Gastrocnemius medialis (tissue), 4 donors: ENCODE data around the gene PRCD. TPM values are rescaled to one million over a fixed set of nuclear protein-coding genes. Genes with fewer than 3 reads are reported as not detected.
A peak's percentile ranks its signal among the peaks of the same experiment; 100 is the strongest.

Experiments used
- ATAC-seq, 2 donors: fragments of 150-250 bp; one replicate each; pipeline ENCODE4 v1.9.1; 2016
- DNase-seq, 2 donors: peaks; one replicate each; pipeline ENCODE4 v3.0.0-alpha.2; 2019
- H3K27ac ChIP-seq, 4 donors: fragments of 200-600 bp; sonication (generic); 1 replicate in 1 of 4; 2 replicates in 3 of 4; pipeline ENCODE4 v1.5.1; 2016 to 2018; ENCODE audit warnings: mild to moderate bottlenecking in 2 of 4, moderate library complexity in 1 of 4
- H3K27me3 ChIP-seq, 3 donors: fragments of 200-600 bp; sonication (generic) in 2 of 3; 1 replicate in 1 of 3; 2 replicates in 2 of 3; pipeline versions ENCODE4 v1.5.1 to v1.6.0; 2016 to 2019; ENCODE audit warnings: mild to moderate bottlenecking in 1 of 3, moderate library complexity in 1 of 3
- H3K36me3 ChIP-seq, 2 donors: fragments of 200-600 bp; sonication (generic) in 1 of 2; one replicate each; pipeline ENCODE4 v1.5.1; 2017 to 2018
- H3K4me1 ChIP-seq, 2 donors: fragments of 200-600 bp; sonication (generic) in 1 of 2; one replicate each; pipeline ENCODE4 v1.5.1; 2016 to 2017; ENCODE audit warnings: mild to moderate bottlenecking in 2 of 2
- H3K4me3 ChIP-seq, 4 donors: fragments of 200-600 bp; sonication (generic) in 3 of 4; 1 replicate in 1 of 4; 2 replicates in 3 of 4; pipeline ENCODE4 v1.5.1; 2016 to 2019; ENCODE audit warnings: mild to moderate bottlenecking in 2 of 4
- H3K9me3 ChIP-seq, 3 donors: fragments of 200-600 bp; sonication (generic) in 2 of 3; 1 replicate in 1 of 3; 2 replicates in 2 of 3; pipeline ENCODE4 v1.5.1; 2016 to 2019
- CTCF ChIP-seq, 5 experiments: fragments of 450-650 bp in 3 of 5; fragments of 200-600 bp in 2 of 5; sonication (generic) in 2 of 5; IDR thresholded peaks in 4 of 5; conservative IDR thresholded peaks in 1 of 5; 1 replicate in 4 of 5; 2 replicates in 1 of 5; pipeline ENCODE4 v1.5.1; 2016 to 2019; ENCODE audit warnings: antibody characterized with exemption in 5 of 5, mild to moderate bottlenecking in 3 of 5, moderate library complexity in 3 of 5
- POLR2A ChIP-seq, 2 donors: fragments of 450-650 bp; IDR thresholded peaks; one replicate each; pipeline ENCODE4 v1.6.1; 2017; ENCODE audit warnings: antibody characterized with exemption in 2 of 2, mild to moderate bottlenecking in 2 of 2, moderate library complexity in 2 of 2
- in situ Hi-C, 4 donors: fragments of 200-750 bp; cut with MboI; loops; one replicate each; pipeline versions ENCODE4 v1.15.0 to v1.8.0; 2017; ENCODE audit warnings: low sequenced_read_pairs in 4 of 4
- intact Hi-C: fragments of 100-400 bp; cut with DNase I; formaldehyde crosslinking; loops from one replicate; pipeline ENCODE4 v1.15.1; 2023; ENCODE audit warnings: low total_unique reads
- total RNA-seq, 4 donors: library from RNA; depleted of rRNA; stranded (reverse); fragments of >200 nt; gene quantifications; one replicate each; pipeline versions ENCODE4 v1.1.0 to v1.2.3, GENCODE V29; 2016

Gene PRCD
- total RNA-seq, 4 donors from 2014 or later: 0.33 to 3.7 (median 1.1) TPM; not detected in 1

- DNase-seq: no peak
- ATAC-seq: no peak
- intact Hi-C loops (no loop called here), in situ Hi-C loops (loop anchor here in 1 of 4 donors (25.0 kb wide), 1 partner anchor 161 kb away; the partner anchor contains the start of gene MXRA7)
- H3K27ac ChIP-seq: peak overlapping the region in 2 of 4 donors; percentile 14 to 16
- H3K27me3 ChIP-seq: no peaks in the 10 kb centered on the region
- H3K36me3 ChIP-seq: no peaks in the 10 kb centered on the region
- H3K9me3 ChIP-seq: no peaks in the 10 kb centered on the region
- TF ChIP-seq POLR2A (IDR thresholded peaks at IDR 0.05) (no peak), CTCF (IDR thresholded peaks at IDR 0.05 in 4 of 5, conservative IDR thresholded peaks at IDR 0.05 in 1 of 5) (no peak)
- no peak overlapping the region for H3K4me3 ChIP-seq
- H3K4me1 ChIP-seq: peaks cover 40 to 47% of the 10 kb centered on the region in 2 donors
Measured at GRCh38 chr17:76550712-76551615, 11.1 kb downstream of the PRCD start.

GRCh38 chr17:76551685-76552084, 11.8 kb downstream of the PRCD start:
- intact Hi-C loops: no loop called here
- in situ Hi-C loops: loop anchor here in 1 of 4 donors (25.0 kb wide), 1 partner anchor 161 kb away; the partner anchor contains the start of gene MXRA7
- ATAC-seq (no peak), DNase-seq (no peak)
- Histone ChIP-seq H3K27me3 (no peaks in the 10 kb centered on the region), H3K9me3 (no peaks in the 10 kb centered on the region), H3K36me3 (no peaks in the 10 kb centered on the region), H3K4me1 (peaks cover 33 to 46% of the 10 kb centered on the region in 2 donors), H3K27ac (no peak overlapping the region), H3K4me3 (no peak overlapping the region)
- TF ChIP-seq CTCF (IDR thresholded peaks at IDR 0.05 in 4 of 5, conservative IDR thresholded peaks at IDR 0.05 in 1 of 5) (no peak), POLR2A (IDR thresholded peaks at IDR 0.05) (no peak)

GRCh38 chr17:76553178-76553908, 13.5 kb downstream of the PRCD start:
- no peak for ATAC-seq
- peaks cover 17 to 35% of the 10 kb centered on the region in 2 donors for H3K4me1 ChIP-seq
- intact Hi-C loops: no loop called here
- TF ChIP-seq CTCF (IDR thresholded peaks at IDR 0.05 in 4 of 5, conservative IDR thresholded peaks at IDR 0.05 in 1 of 5) (no peak), POLR2A (IDR thresholded peaks at IDR 0.05) (no peak)
- peak overlapping the region; percentile 57 to 73 (median 67) for H3K27ac ChIP-seq
- no peak overlapping the region for H3K4me3 ChIP-seq
- H3K27me3 ChIP-seq: no peaks in the 10 kb centered on the region
- DNase-seq: no peak
- no peaks in the 10 kb centered on the region for H3K36me3 ChIP-seq
- no peaks in the 10 kb centered on the region for H3K9me3 ChIP-seq
- in situ Hi-C loops: loop anchor here in 1 of 4 donors (25.0 kb wide), 1 partner anchor 159 kb away; the partner anchor contains the start of gene MXRA7

GRCh38 chr17:76554131-76554530, 14.3 kb downstream of the PRCD start:
- TF ChIP-seq POLR2A (IDR thresholded peaks at IDR 0.05): no peak
- TF ChIP-seq CTCF (IDR thresholded peaks at IDR 0.05 in 4 of 5, conservative IDR thresholded peaks at IDR 0.05 in 1 of 5): no peak
- no peaks in the 10 kb centered on the region for H3K36me3 ChIP-seq
- peak overlapping the region; percentile 57 to 73 (median 67) for H3K27ac ChIP-seq
- peak; percentile 45 to 65 for DNase-seq
- H3K9me3 ChIP-seq: no peaks in the 10 kb centered on the region
- ATAC-seq: peak in 1 of 2 donors; percentile 9
- intact Hi-C loops: no loop called here
- in situ Hi-C loops: loop anchor here in 1 of 4 donors (25.0 kb wide), 1 partner anchor 158 kb away; the partner anchor contains the start of gene MXRA7
- H3K4me3 ChIP-seq: no peak overlapping the region
- H3K27me3 ChIP-seq: no peaks in the 10 kb centered on the region
- H3K4me1 ChIP-seq: peaks cover 16 to 36% of the 10 kb centered on the region in 2 donors
